Measurements from ENCODE around the gene CCDC40.

DNA sequence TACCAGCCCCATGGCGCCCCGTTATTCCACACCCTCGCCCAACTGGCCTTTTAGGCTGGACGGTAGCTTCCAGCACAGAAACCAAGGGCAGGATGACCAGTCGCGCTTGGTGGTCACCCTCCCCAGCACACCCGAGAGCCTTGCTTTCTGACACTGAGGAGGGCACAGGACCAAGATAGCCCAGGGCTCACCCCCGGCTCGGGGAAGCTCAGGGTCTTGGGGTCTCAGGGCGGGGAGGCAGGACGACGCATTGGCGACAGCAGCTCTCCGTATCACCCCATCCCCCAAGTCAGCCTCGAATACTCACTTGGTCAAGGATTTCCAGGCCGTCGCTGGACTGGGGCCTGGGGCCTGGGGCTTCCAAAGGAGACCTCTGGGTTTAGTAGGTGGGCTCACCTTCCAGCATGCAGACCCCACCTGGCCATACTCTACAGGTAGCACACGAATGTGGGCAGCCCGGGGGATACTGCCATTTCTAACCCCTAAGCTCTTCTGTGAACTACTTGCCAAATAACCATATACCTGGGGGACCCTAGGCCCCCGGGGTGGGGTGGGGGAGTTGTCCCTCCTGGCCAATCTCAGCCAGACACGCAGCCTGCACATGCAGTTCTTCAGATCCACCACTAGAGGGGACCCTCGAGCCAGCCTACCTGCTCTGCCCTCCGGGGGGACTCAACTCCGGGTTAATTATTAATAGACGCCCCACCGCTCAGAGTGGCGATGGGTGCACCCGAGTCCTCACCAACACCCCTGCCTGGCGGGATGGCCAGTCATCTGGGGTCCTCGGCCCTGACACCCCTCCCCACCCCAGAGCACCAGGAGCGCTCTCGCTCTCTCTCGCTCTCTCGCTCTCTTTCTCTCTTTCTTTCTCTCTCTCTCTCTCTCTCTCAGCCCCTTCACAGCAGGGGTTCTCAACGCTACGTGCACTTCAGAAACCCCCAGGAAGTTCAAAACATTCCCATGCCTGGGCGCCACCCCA is 30.8 kb upstream of the CCDC40 start:
- TF ChIP-seq, protein P1, sequence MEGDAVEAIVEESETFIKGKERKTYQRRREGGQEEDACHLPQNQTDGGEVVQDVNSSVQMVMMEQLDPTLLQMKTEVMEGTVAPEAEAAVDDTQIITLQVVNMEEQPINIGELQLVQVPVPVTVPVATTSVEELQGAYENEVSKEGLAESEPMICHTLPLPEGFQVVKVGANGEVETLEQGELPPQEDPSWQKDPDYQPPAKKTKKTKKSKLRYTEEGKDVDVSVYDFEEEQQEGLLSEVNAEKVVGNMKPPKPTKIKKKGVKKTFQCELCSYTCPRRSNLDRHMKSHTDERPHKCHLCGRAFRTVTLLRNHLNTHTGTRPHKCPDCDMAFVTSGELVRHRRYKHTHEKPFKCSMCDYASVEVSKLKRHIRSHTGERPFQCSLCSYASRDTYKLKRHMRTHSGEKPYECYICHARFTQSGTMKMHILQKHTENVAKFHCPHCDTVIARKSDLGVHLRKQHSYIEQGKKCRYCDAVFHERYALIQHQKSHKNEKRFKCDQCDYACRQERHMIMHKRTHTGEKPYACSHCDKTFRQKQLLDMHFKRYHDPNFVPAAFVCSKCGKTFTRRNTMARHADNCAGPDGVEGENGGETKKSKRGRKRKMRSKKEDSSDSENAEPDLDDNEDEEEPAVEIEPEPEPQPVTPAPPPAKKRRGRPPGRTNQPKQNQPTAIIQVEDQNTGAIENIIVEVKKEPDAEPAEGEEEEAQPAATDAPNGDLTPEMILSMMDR (IDR thresholded peaks at IDR 0.05), result peak; percentile 92 to 99 (median 95)
- peak; percentile 9 for TF ChIP-seq POLR2AphosphoS5 (IDR thresholded peaks at IDR 0.05)
